Peyer's patch (tissue), 4 donors: Measurements from ENCODE around the gene ZNF718. TPM values are rescaled to one million over a fixed set of nuclear protein-coding genes. Genes with fewer than 3 reads are reported as not detected.
"Not testable (repeated sequence)": the region's sequence is repeated elsewhere in the genome, so short reads cannot be mapped to it uniquely, and the experiment has no call there.

ENCODE experiments used
- DNase-seq, 3 donors: peaks; one replicate each; pipeline ENCODE4 v3.0.0-alpha.2; 2017 to 2019
- H3K27ac ChIP-seq, 4 donors: fragments of 200-600 bp; sonication (generic); one replicate each; pipeline ENCODE4 v1.5.1; 2016 to 2019
- H3K27me3 ChIP-seq, 2 donors: fragments of 200-600 bp; sonication (generic); one replicate each; pipeline ENCODE4 v1.5.1; 2019
- H3K36me3 ChIP-seq, 3 donors: fragments of 200-600 bp; sonication (generic); one replicate each; pipeline ENCODE4 v1.5.1; 2016 to 2019
- H3K4me1 ChIP-seq, 4 donors: fragments of 200-600 bp; sonication (generic); one replicate each; pipeline ENCODE4 v1.5.1; 2016 to 2019
- H3K4me3 ChIP-seq, 4 donors: fragments of 200-600 bp; sonication (generic); 1 replicate in 3 of 4; 2 replicates in 1 of 4; pipeline ENCODE4 v1.5.1; 2016 to 2019; ENCODE audit warnings: mild to moderate bottlenecking in 1 of 4
- H3K9me3 ChIP-seq, 4 donors: fragments of 200-600 bp; sonication (generic); one replicate each; pipeline ENCODE4 v1.5.1; 2016 to 2019; ENCODE audit warnings: mild to moderate bottlenecking in 1 of 4
- POLR2A ChIP-seq, 2 donors: fragments of 450-650 bp; IDR thresholded peaks; one replicate each; pipeline ENCODE4 v1.5.1; 2017; ENCODE audit warnings: antibody characterized with exemption in 2 of 2, mild to moderate bottlenecking in 2 of 2, moderate library complexity in 2 of 2
- total RNA-seq, 4 donors: library from RNA; depleted of rRNA; stranded (reverse); fragments of >200 nt; gene quantifications; one replicate each; pipeline ENCODE4 v1.1.0, GENCODE V29; 2016
- TF ChIP-seq, protein P1 (sequence below), 6 experiments: fragments of 450-650 bp in 4 of 6; fragments of 200-600 bp in 2 of 6; sonication (generic) in 1 of 6; IDR thresholded peaks; one replicate each; pipeline ENCODE4 v1.5.1; 2017 to 2019; ENCODE audit warnings: antibody characterized with exemption in 6 of 6, mild to moderate bottlenecking in 3 of 6, moderate library complexity in 1 of 6

Gene ZNF718
- total RNA-seq, 4 donors from 2014 or later, result 3.5 to 15.7 (median 9.2) TPM

DNA sequence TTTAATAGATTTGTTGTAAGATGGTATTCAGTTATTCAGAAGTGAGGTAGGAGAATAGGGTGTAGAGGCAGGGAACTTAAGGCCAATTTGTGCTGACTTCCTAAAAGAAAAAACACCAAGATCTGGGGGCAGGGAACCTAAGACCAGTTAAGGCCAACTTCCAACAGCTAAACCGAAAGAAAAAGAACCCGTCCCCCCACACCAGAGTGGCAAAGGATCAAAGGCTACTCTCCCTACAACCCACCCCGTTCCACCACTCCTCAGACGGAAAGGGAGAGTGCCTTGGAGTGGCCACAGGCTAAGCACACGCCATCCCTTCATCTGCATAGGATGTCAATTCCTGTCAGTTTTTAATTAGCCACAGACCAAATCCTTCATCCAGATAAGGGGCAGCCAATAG, 3.7 kb upstream of the ZNF718 start:
- no peaks in the 10 kb centered on the region for H3K36me3 ChIP-seq

DNA sequence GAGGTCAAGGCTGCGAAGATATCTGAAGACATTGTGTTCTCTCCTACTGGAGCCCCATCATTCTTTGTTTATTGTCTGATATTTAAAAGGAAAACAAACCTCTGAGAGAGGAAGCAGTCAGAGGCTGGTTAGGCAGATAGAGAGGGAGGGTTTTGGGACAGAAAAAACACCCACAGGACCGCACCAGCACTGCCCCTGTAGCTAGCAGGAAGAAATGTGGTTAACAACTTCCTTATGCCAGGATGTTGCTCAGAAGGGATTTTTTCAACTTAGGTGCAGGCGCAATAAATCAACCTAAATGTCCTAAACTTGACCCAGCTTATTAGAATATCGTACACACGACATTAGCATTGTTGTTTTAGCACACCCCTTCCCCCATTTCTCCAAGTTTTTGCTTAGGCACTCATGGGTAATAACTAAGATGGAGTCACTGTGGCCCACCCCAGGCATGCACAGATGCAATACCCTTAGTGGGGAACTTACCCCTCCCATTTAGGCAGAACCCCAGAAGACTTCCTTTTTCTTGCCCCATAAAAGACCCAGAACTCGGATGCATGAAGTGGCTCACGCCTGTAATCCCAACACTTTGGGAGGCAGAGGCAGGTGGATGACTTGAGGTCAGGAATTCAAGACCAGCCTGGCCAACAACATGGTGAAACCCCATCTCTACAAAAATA, 2.8 kb upstream of the ZNF718 start:
- peaks cover 0 to 6% (median 2%) of the 10 kb centered on the region in 4 donors for H3K4me1 ChIP-seq
- H3K9me3 ChIP-seq, result peaks cover 0 to 14% (median 6%) of the 10 kb centered on the region in 4 donors
- TF ChIP-seq POLR2A (IDR thresholded peaks at IDR 0.05), result no peak
- TF ChIP-seq, protein P1, sequence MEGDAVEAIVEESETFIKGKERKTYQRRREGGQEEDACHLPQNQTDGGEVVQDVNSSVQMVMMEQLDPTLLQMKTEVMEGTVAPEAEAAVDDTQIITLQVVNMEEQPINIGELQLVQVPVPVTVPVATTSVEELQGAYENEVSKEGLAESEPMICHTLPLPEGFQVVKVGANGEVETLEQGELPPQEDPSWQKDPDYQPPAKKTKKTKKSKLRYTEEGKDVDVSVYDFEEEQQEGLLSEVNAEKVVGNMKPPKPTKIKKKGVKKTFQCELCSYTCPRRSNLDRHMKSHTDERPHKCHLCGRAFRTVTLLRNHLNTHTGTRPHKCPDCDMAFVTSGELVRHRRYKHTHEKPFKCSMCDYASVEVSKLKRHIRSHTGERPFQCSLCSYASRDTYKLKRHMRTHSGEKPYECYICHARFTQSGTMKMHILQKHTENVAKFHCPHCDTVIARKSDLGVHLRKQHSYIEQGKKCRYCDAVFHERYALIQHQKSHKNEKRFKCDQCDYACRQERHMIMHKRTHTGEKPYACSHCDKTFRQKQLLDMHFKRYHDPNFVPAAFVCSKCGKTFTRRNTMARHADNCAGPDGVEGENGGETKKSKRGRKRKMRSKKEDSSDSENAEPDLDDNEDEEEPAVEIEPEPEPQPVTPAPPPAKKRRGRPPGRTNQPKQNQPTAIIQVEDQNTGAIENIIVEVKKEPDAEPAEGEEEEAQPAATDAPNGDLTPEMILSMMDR (IDR thresholded peaks at IDR 0.05), result no peak
- no peaks in the 10 kb centered on the region for H3K36me3 ChIP-seq
- H3K27me3 ChIP-seq, result no peaks in the 10 kb centered on the region
- no peak for DNase-seq
- H3K27ac ChIP-seq, result no peak overlapping the region
- no peak overlapping the region for H3K4me3 ChIP-seq

More for the DNA sequence above, 3.7 kb upstream of the ZNF718 start:
- peaks cover 0 to 4% (median 1%) of the 10 kb centered on the region in 4 donors for H3K4me1 ChIP-seq
- TF ChIP-seq POLR2A (IDR thresholded peaks at IDR 0.05), result no peak
- TF ChIP-seq, protein P1 (IDR thresholded peaks at IDR 0.05), result no peak
- DNase-seq, result no peak
- no peaks in the 10 kb centered on the region for H3K27me3 ChIP-seq
- H3K27ac ChIP-seq, result no peak overlapping the region
- no peak overlapping the region for H3K4me3 ChIP-seq
- H3K9me3 ChIP-seq, result peaks cover 0 to 14% (median 6%) of the 10 kb centered on the region in 4 donors

DNA sequence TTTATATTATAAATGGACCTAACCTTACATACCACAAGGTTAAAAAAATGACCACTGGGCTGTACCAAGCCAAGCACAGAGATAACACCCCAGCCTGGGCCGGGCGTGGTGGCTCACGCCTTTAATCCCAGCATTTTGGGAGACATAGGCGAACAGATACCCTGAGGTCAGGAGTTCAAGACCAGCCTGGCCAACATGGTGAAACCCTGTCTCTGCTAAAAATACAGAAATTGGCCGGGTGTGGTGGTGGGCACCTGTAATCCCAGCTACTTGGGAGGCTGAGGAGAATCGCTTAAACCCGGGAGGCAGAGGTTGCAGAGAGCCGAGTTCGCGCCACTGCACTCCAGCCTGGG, 403 bp upstream of the ZNF718 start:
- Histone ChIP-seq H3K36me3 (peaks cover 0 to 12% (median 0%) of the 10 kb centered on the region in 3 donors), H3K4me3 (peak overlapping the region in 3 of 4 donors; percentile 59 to 85 (median 77)), H3K27ac (peak overlapping the region in 3 of 4 donors; percentile 81 to 90 (median 86)), H3K9me3 (peaks cover 0 to 17% (median 7%) of the 10 kb centered on the region in 4 donors)
- H3K27me3 ChIP-seq, H3K4me1 ChIP-seq, DNase-seq: not testable (repeated sequence)

- no peaks in the 10 kb centered on the region for H3K27me3 ChIP-seq
- peak; percentile 38 to 61 (median 57) for DNase-seq
Observed at GRCh38 chr4:125091-125771, 930 bp downstream of the ZNF718 start.

DNA sequence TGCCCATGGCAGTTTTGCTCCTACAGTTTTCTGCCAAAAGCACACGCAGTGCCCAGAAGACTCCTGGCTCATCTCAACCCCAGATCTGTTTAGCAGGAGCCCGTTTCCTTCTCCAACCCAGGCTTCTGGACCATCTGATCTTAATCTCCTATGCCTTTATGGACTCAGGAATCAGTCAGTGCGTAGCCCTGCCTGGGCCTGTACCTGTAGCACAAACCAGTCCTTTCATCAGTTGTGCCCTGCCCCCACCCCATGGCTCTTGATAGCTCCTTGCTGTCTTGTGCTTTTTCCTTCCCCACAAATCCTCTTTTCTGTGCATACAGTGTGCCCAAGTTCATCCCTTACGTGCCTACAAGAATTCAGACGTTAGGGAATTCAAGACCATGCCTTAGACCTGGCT, 1.5 kb downstream of the ZNF718 start:
- Histone ChIP-seq H3K9me3 (peaks cover 0 to 20% (median 6%) of the 10 kb centered on the region in 4 donors), H3K4me1 (peaks cover 0 to 6% (median 2%) of the 10 kb centered on the region in 4 donors), H3K4me3 (peak overlapping the region in 3 of 4 donors; percentile 59 to 85 (median 77)), H3K27me3 (no peaks in the 10 kb centered on the region), H3K36me3 (peaks cover 0 to 12% (median 0%) of the 10 kb centered on the region in 3 donors), H3K27ac (peak overlapping the region in 2 of 4 donors; percentile 81 to 86)
- TF ChIP-seq POLR2A (IDR thresholded peaks at IDR 0.05), result no peak
- TF ChIP-seq, protein P1 (IDR thresholded peaks at IDR 0.05), result no peak
- DNase-seq, result no peak

More at GRCh38 chr4:125091-125771, 930 bp downstream of the ZNF718 start:
- Histone ChIP-seq H3K4me3 (peak overlapping the region; percentile 59 to 85 (median 70)), H3K27ac (peak overlapping the region; percentile 70 to 90 (median 84)), H3K36me3 (peaks cover 0 to 12% (median 0%) of the 10 kb centered on the region in 3 donors), H3K4me1 (peaks cover 0 to 6% (median 2%) of the 10 kb centered on the region in 4 donors), H3K9me3 (peaks cover 0 to 20% (median 7%) of the 10 kb centered on the region in 4 donors)
- TF ChIP-seq, protein P1 (IDR thresholded peaks at IDR 0.05), result no peak
- TF ChIP-seq POLR2A (IDR thresholded peaks at IDR 0.05), result no peak

DNA sequence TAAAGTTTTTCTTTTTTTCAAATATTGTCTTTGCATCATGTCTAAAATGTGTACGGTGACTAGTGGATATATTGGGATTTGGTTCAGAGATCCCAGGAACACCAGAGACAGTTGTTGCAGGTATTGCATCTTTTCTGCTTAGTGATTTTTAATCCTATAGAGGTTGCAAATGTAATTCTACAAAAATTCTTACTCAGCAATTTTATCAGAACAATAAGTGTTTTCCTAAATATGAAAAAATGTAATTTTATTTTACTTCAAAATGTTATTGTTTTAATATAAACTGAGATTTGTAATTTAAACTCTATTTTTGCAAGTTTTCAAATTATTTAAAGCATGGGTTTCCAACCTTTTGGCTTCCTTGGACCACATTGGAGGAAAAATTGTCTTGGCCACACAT, 8.2 kb downstream of the ZNF718 start:
- H3K27me3 ChIP-seq, result no peaks in the 10 kb centered on the region
- TF ChIP-seq POLR2A (IDR thresholded peaks at IDR 0.05), result no peak
- TF ChIP-seq, protein P1 (IDR thresholded peaks at IDR 0.05), result no peak
- no peak overlapping the region for H3K27ac ChIP-seq
- no peak for DNase-seq
- peaks cover 0 to 43% (median 3%) of the 10 kb centered on the region in 4 donors for H3K9me3 ChIP-seq
- no peak overlapping the region for H3K4me3 ChIP-seq
- peaks cover 0 to 48% (median 0%) of the 10 kb centered on the region in 3 donors for H3K36me3 ChIP-seq
- no peaks in the 10 kb centered on the region for H3K4me1 ChIP-seq
